Left ventricle myocardium inferior (tissue), 1 donor: ENCODE data around the gene IQSEC1. TPM values are rescaled to one million over a fixed set of nuclear protein-coding genes. Genes with fewer than 3 reads are reported as not detected.

Experiments
- DNase-seq: peaks from one replicate; pipeline ENCODE4 v3.0.0-alpha.2; 2020
- H3K27ac ChIP-seq: fragments of 200-600 bp; replicated peaks from 2 replicates; pipeline ENCODE4 v1.8.0; 2021
- H3K27me3 ChIP-seq: fragments of 200-600 bp; 2 replicates; pipeline ENCODE4 v1.8.0; 2021; ENCODE audit warnings: low read depth
- H3K36me3 ChIP-seq: fragments of 200-600 bp; 2 replicates; pipeline ENCODE4 v1.8.0; 2021
- H3K4me1 ChIP-seq: fragments of 200-600 bp; 2 replicates; pipeline ENCODE4 v1.8.0; 2021
- H3K4me3 ChIP-seq: fragments of 200-600 bp; 2 replicates; pipeline ENCODE4 v1.8.0; 2021; ENCODE audit warnings: mild to moderate bottlenecking, moderate library complexity
- H3K9me3 ChIP-seq: fragments of 200-600 bp; replicated peaks from 2 replicates; pipeline ENCODE4 v1.8.0; 2021
- CTCF ChIP-seq: fragments of 200-600 bp; IDR thresholded peaks from 2 replicates; pipeline ENCODE4 v1.8.0; 2021; ENCODE audit warnings: antibody characterized with exemption, mild to moderate bottlenecking, borderline replicate concordance
- intact Hi-C: fragments of 100-400 bp; cut with micrococcal nuclease; formaldehyde crosslinking; loops from one replicate; pipeline ENCODE4 v1.11.0; 2022
- total RNA-seq: library from RNA; stranded (reverse); fragmentation: NEBNext Ultra II Directional; extraction: Animal tissue kit (Norgen Biotek cat#: 25700); gene quantifications from one replicate; pipeline ENCODE4 v1.2.1, GENCODE V29; 2021
- donor health status: DM: no; HTN: yes; CAD: no; lungs with severe emphysema.

The IQSEC1 gene
- total RNA-seq, 1 donor from 2014 or later, result 78.6 TPM

- intact Hi-C loops, result no loop called here
These were observed 39.0 kb downstream of the IQSEC1 start for GRCh38 chr3:13034109-13034800.

GRCh38 chr3:13032206-13032605, 41.0 kb downstream of the IQSEC1 start:
- no peak for DNase-seq
- Histone ChIP-seq H3K4me1 (peaks cover 13% of the 10 kb centered on the region), H3K4me3 (no peak overlapping the region), H3K27me3 (no peaks in the 10 kb centered on the region), H3K9me3 (no peaks in the 10 kb centered on the region), H3K36me3 (no peaks in the 10 kb centered on the region), H3K27ac (no peak overlapping the region)
- intact Hi-C loops, result no loop called here
- no peak for TF ChIP-seq CTCF

More at GRCh38 chr3:13034109-13034800, 39.0 kb downstream of the IQSEC1 start:
- H3K9me3 ChIP-seq, result no peaks in the 10 kb centered on the region
- H3K4me1 ChIP-seq, result peaks cover 4% of the 10 kb centered on the region
- H3K27ac ChIP-seq, result no peak overlapping the region
- no peaks in the 10 kb centered on the region for H3K27me3 ChIP-seq
- TF ChIP-seq CTCF, result no peak
- DNase-seq, result no peak
- H3K36me3 ChIP-seq, result no peaks in the 10 kb centered on the region
- no peak overlapping the region for H3K4me3 ChIP-seq

- intact Hi-C loops, result no loop called here
- no peak for TF ChIP-seq CTCF
- Histone ChIP-seq H3K27ac (no peak overlapping the region), H3K36me3 (no peaks in the 10 kb centered on the region), H3K4me1 (peaks cover 13% of the 10 kb centered on the region), H3K27me3 (no peaks in the 10 kb centered on the region), H3K9me3 (no peaks in the 10 kb centered on the region), H3K4me3 (no peak overlapping the region)
- DNase-seq, result no peak
These were observed 41.6 kb downstream of the IQSEC1 start for GRCh38 chr3:13031621-13032020.

- H3K4me3 ChIP-seq, result no peak overlapping the region
- intact Hi-C loops, result no loop called here
- no peaks in the 10 kb centered on the region for H3K27me3 ChIP-seq
- no peaks in the 10 kb centered on the region for H3K9me3 ChIP-seq
- no peak overlapping the region for H3K27ac ChIP-seq
- H3K4me1 ChIP-seq, result peaks cover 13% of the 10 kb centered on the region
- TF ChIP-seq CTCF, result no peak
- no peaks in the 10 kb centered on the region for H3K36me3 ChIP-seq
- DNase-seq, result no peak
These were observed 42.5 kb downstream of the IQSEC1 start for GRCh38 chr3:13030684-13031083.

GRCh38 chr3:13028010-13028821, 45.0 kb downstream of the IQSEC1 start:
- no peak overlapping the region for H3K27ac ChIP-seq
- H3K4me1 ChIP-seq, result peaks cover 23% of the 10 kb centered on the region
- H3K27me3 ChIP-seq, result no peaks in the 10 kb centered on the region
- no peaks in the 10 kb centered on the region for H3K9me3 ChIP-seq
- TF ChIP-seq CTCF, result no peak
- no peak for DNase-seq
- intact Hi-C loops, result no loop called here
- no peak overlapping the region for H3K4me3 ChIP-seq
- no peaks in the 10 kb centered on the region for H3K36me3 ChIP-seq
